ENCODE measurements around the gene IL26. TPM values are rescaled to one million over a fixed set of nuclear protein-coding genes. Genes with fewer than 3 reads are reported as not detected.

IL26 gene
- total and polyA plus RNA-seq, 2 donors (not counting 3 experiments of a cell fraction or from before 2014, with no cell fraction given) = not detected

- Histone ChIP-seq H3K4me1 (ENCODE audit: control insufficient read depth, extremely low read depth, insufficient read depth, low read length) (no peaks in the 10 kb centered on the region), H3K27me3 (ENCODE audit: control insufficient read depth in 2 of 2, insufficient read depth in 2 of 2, low read length in 2 of 2) (peaks cover 0 to 2% of the 10 kb centered on the region in 2 experiments), H2AFZ (ENCODE audit: low read depth, low read length) (no peak overlapping the region), H3K9ac (replicated peaks; ENCODE audit: extremely low read depth, insufficient read depth, low read length) (no peak overlapping the region), H3K4me2 (ENCODE audit: insufficient read depth, low read length) (no peak overlapping the region), H3K4me3 (replicated peaks in 1 of 3; ENCODE audit: insufficient read depth in 1 of 3, low read depth in 1 of 3, low read length in 3 of 3) (no peak overlapping the region), H4K20me1 (replicated peaks; ENCODE audit: control insufficient read depth, extremely low read depth, insufficient read depth, low read length) (no peaks in the 10 kb centered on the region), H3K27ac (ENCODE audit: insufficient read depth, low read depth, low read length) (no peak overlapping the region), H3K36me3 (ENCODE audit: control insufficient read depth in 2 of 2, extremely low read depth in 1 of 2, insufficient read depth in 2 of 2, low read length in 2 of 2) (no peaks in the 10 kb centered on the region), H3K9me1 (replicated peaks; ENCODE audit: control insufficient read depth, extremely low read depth, insufficient read depth, low read length) (no peaks in the 10 kb centered on the region), H3K9me3 (replicated peaks; ENCODE audit: control insufficient read depth, insufficient read depth, low read length) (no peaks in the 10 kb centered on the region), H3K79me2 (ENCODE audit: control insufficient read depth, insufficient read depth, low read length) (no peaks in the 10 kb centered on the region)
- CTCF ChIA-PET = no interaction called here
- FAIRE-seq (no peak), DNase-seq (ENCODE audit: low read depth, low spot score) (no peak)
- dilution Hi-C loops (cut with MboI; ENCODE audit: extremely low pct_ligation_motif_present, low sequenced_read_pairs) = no loop called here
- POLR2A ChIA-PET = no interaction called here
- no TSS peak for BruUV-seq (replicated peaks)
- intact Hi-C loops (cut with micrococcal nuclease) = no loop called here
- TF ChIP-seq POLR2AphosphoS5 (IDR thresholded peaks at IDR 0.05; ENCODE audit: insufficient read depth, low read depth, low read length) (no peak), GATA2 (IDR thresholded peaks at IDR 0.05; ENCODE audit: insufficient read depth, insufficient read length, low read depth, low read length) (no peak), EZH2 (IDR thresholded peaks at IDR 0.05; ENCODE audit: borderline replicate concordance, low read depth, low read length, severe bottlenecking) (no peak), MAX (IDR thresholded peaks at IDR 0.05; ENCODE audit: insufficient read depth, insufficient read length) (no peak), CTCF (IDR thresholded peaks at IDR 0.05; ENCODE audit: extremely low read depth in 1 of 2, insufficient read depth in 1 of 2, low read depth in 1 of 2, low read length in 2 of 2) (no peak), FOS (IDR thresholded peaks at IDR 0.05; ENCODE audit: borderline replicate concordance, insufficient read depth, low read length) (no peak), MYC (IDR thresholded peaks at IDR 0.05; ENCODE audit: low read depth, low read length) (no peak)
These were observed 26.5 kb downstream of the IL26 start for GRCh38 chr12:68199127-68199526.
